ENCODE measurements around the gene EGFL7. TPM values are rescaled to one million over a fixed set of nuclear protein-coding genes. Genes with fewer than 3 reads are reported as not detected.

Gene EGFL7
- total and polyA plus RNA-seq, 2 of the 8 experiments (the other 6 are each of a cell fraction or from before 2014, with no cell fraction given) = 37.8 to 53.4 TPM

GRCh38 chr9:136665704-136666371, 3.1 kb downstream of the EGFL7 start:
- Histone ChIP-seq H3K9me3 (ENCODE audit: insufficient read depth in 2 of 2, low read depth in 1 of 2, low read length in 1 of 2) (no peaks in the 10 kb centered on the region), H2BK15ac (ENCODE audit: low read length) (no peak overlapping the region), H2BK20ac (ENCODE audit: low read length) (no peak overlapping the region), H3K23me2 (ENCODE audit: low read depth, low read length) (no peaks in the 10 kb centered on the region; the same call in 1 of the 2 replicates), H4K5ac (ENCODE audit: insufficient read length, low read depth, low read length) (no peak overlapping the region), H3K18ac (ENCODE audit: extremely low read depth, low read length) (no peak overlapping the region), H4K8ac (ENCODE audit: extremely low read depth, insufficient read depth, low read length) (no peak overlapping the region; the same call in 1 of the 2 replicates), H3K27me3 (replicated peaks in 1 of 4; ENCODE audit: control insufficient read depth in 3 of 4, extremely low read depth in 1 of 4, insufficient read depth in 3 of 4, low read length in 3 of 4) (no peaks in the 10 kb centered on the region; a peak in 2 of 7 replicates), H2BK120ac (replicated peaks; ENCODE audit: low read depth, low read length) (no peak overlapping the region), H2AK5ac (ENCODE audit: low read depth, low read length) (no peak overlapping the region), H3K56ac (replicated peaks; ENCODE audit: insufficient read length, low read depth, low read length) (no peak overlapping the region), H3K9ac (replicated peaks in 1 of 4; ENCODE audit: extremely low read depth in 1 of 4, low read depth in 3 of 4, low read length in 3 of 4) (peak overlapping the region in 2 of 4 experiments; percentile 37 to 56; a peak in 3 of 7 replicates), H4K20me1 (replicated peaks in 1 of 2; ENCODE audit: control insufficient read depth in 1 of 2, insufficient read depth in 2 of 2, low read length in 2 of 2) (peaks cover 0 to 6% of the 10 kb centered on the region in 2 experiments), H3K14ac (ENCODE audit: insufficient read length) (no peak overlapping the region), H2AFZ (ENCODE audit: low read length) (no peak overlapping the region), H3K23ac (ENCODE audit: insufficient read length) (no peak overlapping the region), H3K4me3 (ENCODE audit: extremely low read depth in 1 of 4, insufficient read depth in 2 of 4, low read depth in 3 of 4, low read length in 4 of 4) (peak overlapping the region in 3 of 4 experiments; percentile 32 to 60 (median 50); a peak in 4 of 8 replicates), H3K79me2 (ENCODE audit: control insufficient read depth in 1 of 2, insufficient read depth in 2 of 2, low read length in 2 of 2) (no peaks in the 10 kb centered on the region), H3K27ac (ENCODE audit: low read depth, low read length) (no peak overlapping the region), H4K91ac (replicated peaks; ENCODE audit: insufficient read length, low read length) (no peak overlapping the region), H2BK12ac (ENCODE audit: low read depth, low read length) (no peak overlapping the region), H3K4me1 (replicated peaks in 1 of 4; ENCODE audit: control insufficient read depth in 3 of 4, insufficient read depth in 4 of 4, low read length in 3 of 4) (peaks cover 0 to 4% (median 2%) of the 10 kb centered on the region in 4 experiments; a peak in 4 of 7 replicates), H3K4me2 (ENCODE audit: insufficient read depth in 1 of 2, low read depth in 2 of 2, low read length in 2 of 2) (peak overlapping the region; percentile 6 to 68; a peak in 3 of 4 replicates), H3K36me3 (ENCODE audit: control insufficient read depth in 2 of 4, insufficient read depth in 4 of 4, low read length in 3 of 4) (no peaks in the 10 kb centered on the region), H2BK5ac (ENCODE audit: low read depth, low read length) (no peak overlapping the region), H3K4ac (replicated peaks; ENCODE audit: insufficient read length, low read depth, low read length) (no peak overlapping the region), H3K79me1 (ENCODE audit: low read depth, low read length) (no peaks in the 10 kb centered on the region)
- WGBS, 2 experiments (ENCODE audit: extremely low coverage in 1 of 2, insufficient coverage in 1 of 2, insufficient read length in 1 of 2, insufficient replicate concordance in 2 of 2, low coverage in 1 of 2, low lambda C conversion rate in 2 of 2, missing lambda C conversion rate in 1 of 2) = no CpG with 5 or more reads among the region's 109 CpGs
- FAIRE-seq = no peak
- no peak for DNase-seq (ENCODE audit: low read depth in 1 of 2, low spot score in 2 of 2)
- POLR2A ChIA-PET (ENCODE audit: partially characterized antibody) = interaction anchor here (0.6 to 1.5 kb wide), 3 partner anchors 8 to 12 kb away, joined by 3 to 4 read pairs (median 3); no protein-coding TSS in a partner anchor
- CTCF ChIA-PET (ENCODE audit: partially characterized antibody) = interaction anchor here (0.6 to 2.6 kb wide), 10 partner anchors 10 to 344 kb away, joined by 3 to 14 read pairs (median 4); no protein-coding TSS in a partner anchor
- TF ChIP-seq TAF7 (optimal IDR thresholded peaks at IDR 0.05; ENCODE audit: borderline replicate concordance, low read depth, low read length) = no peak
